Measurements from ENCODE around the gene SCN3B. TPM values are rescaled to one million over a fixed set of nuclear protein-coding genes. Genes with fewer than 3 reads are reported as not detected.

Gene SCN3B
- total and polyA plus RNA-seq, 2 of the 4 experiments (the other 2 are of a cell fraction) = under 0.01 to 0.03 TPM

GRCh38 chr11:123593570-123593969, 60.9 kb downstream of the SCN3B start:
- in situ Hi-C loops (cut with MboI; ENCODE audit: low sequenced_read_pairs) (no loop called here), dilution Hi-C loops (cut with HindIII; ENCODE audit: low sequenced_read_pairs, unreplicated experiment) (no loop called here), intact Hi-C loops (cut with micrococcal nuclease) (no loop called here)
- Histone ChIP-seq H2BK20ac (ENCODE audit: low read depth, low read length) (no peak overlapping the region), H2BK120ac (ENCODE audit: low read depth, low read length) (no peak overlapping the region), H2BK15ac (ENCODE audit: low read depth, low read length) (no peak overlapping the region), H4K20me1 (ENCODE audit: insufficient read depth, low read length) (no peaks in the 10 kb centered on the region), H3K9me3 (ENCODE audit: control insufficient read depth, insufficient read depth, low read length) (no peaks in the 10 kb centered on the region), H4K8ac (ENCODE audit: low read depth in 2 of 2, low read length in 2 of 2) (no peak overlapping the region), H2AK9ac (replicated peaks; ENCODE audit: low read depth, low read length, poor library complexity) (no peak overlapping the region), H3K9ac (ENCODE audit: low read depth, low read length) (no peak overlapping the region), H3K23ac (ENCODE audit: low read depth, low read length) (no peak overlapping the region), H2AFZ (replicated peaks; ENCODE audit: low read length, poor library complexity) (no peak overlapping the region), H3K4me2 (ENCODE audit: low read depth, low read length) (no peak overlapping the region), H4K5ac (ENCODE audit: low read depth, low read length) (no peak overlapping the region), H3K14ac (replicated peaks; ENCODE audit: low read depth, low read length) (no peak overlapping the region), H3K4me1 (ENCODE audit: control insufficient read depth, insufficient read depth, low read length) (peaks cover 7% of the 10 kb centered on the region), H4K91ac (ENCODE audit: insufficient read depth, low read depth, low read length) (no peak overlapping the region), H3K4me3 (ENCODE audit: insufficient read depth, low read depth, low read length) (no peak overlapping the region), H2BK5ac (ENCODE audit: low read depth, low read length, poor library complexity, severe bottlenecking) (no peak overlapping the region), H3K9me1 (ENCODE audit: insufficient read depth, low read length) (peaks cover 3% of the 10 kb centered on the region; the same call in 1 of the 2 replicates), H3K27ac (ENCODE audit: insufficient read depth, low read length) (no peak overlapping the region), H3K4ac (ENCODE audit: low read depth, low read length) (no peak overlapping the region), H3K36me3 (ENCODE audit: control insufficient read depth, insufficient read depth, low read length) (no peaks in the 10 kb centered on the region; the same call in 1 of the 2 replicates), H3K79me1 (ENCODE audit: low read depth in 1 of 2, low read length in 2 of 2) (no peaks in the 10 kb centered on the region; a peak in 1 of 4 replicates), H3K27me3 (ENCODE audit: control insufficient read depth, insufficient read depth, low read length) (no peaks in the 10 kb centered on the region), H3K56ac (ENCODE audit: extremely low read depth, insufficient read depth, low read length) (no peak overlapping the region), H2AK5ac (ENCODE audit: low read depth, low read length) (no peak overlapping the region), H3K18ac (ENCODE audit: low read depth, low read length) (no peak overlapping the region)
- BruUV-seq (replicated peaks) = no TSS peak
- no peak for ATAC-seq (ENCODE audit: low read depth)
- POLR2A ChIA-PET (ENCODE audit: unreplicated experiment) = no interaction called here
- no peak for DNase-seq
- CTCF ChIA-PET = interaction anchor here (0.6 kb wide), 1 partner anchor 407 kb away, joined by 7 read pairs; no protein-coding TSS in a partner anchor
- WGBS, 2 experiments (ENCODE audit: extremely low coverage in 2 of 2, insufficient read length in 1 of 2) = no CpG with 5 or more reads among the region's 6 CpGs
- no peak for TF ChIP-seq FOS (IDR thresholded peaks at IDR 0.05; ENCODE audit: low read depth, low read length)
